ENCODE measurements around the gene TF.

Gene TF

DNA sequence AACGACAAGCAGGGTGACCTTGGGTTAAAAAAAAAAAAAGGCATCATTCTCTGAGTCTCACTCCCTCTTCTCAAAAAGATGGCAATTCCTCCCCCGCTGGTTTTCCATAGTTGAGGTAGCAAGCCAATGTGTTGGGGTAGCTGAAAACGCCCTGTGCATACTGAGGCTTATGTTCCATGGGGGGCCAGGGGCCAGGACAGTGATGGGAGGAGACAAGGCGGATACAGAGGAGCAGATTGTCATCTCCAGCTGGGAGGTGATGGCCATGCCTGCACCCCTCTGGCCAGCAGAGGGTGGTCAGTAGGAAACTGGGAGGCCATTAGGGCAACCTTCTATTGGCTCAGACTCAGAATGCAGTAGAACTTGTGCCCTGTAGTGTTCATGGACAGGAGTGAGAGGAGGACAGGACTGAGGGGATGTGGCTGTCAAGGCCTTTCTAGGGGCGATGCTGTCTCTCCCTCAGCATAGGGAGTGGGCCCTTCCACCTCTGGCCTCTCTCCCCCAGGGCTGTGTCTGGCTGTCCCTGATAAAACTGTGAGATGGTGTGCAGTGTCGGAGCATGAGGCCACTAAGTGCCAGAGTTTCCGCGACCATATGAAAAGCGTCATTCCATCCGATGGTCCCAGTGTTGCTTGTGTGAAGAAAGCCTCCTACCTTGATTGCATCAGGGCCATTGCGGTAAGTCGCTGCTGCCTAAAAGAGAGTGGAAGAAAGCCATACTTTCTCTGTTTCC lies 1.9 kb downstream of the TF start:
- DNase-seq: no peak

- DNase-seq: no peak
Observed at GRCh38 chr3:133749427-133750258, 3.5 kb downstream of the TF start.

DNA sequence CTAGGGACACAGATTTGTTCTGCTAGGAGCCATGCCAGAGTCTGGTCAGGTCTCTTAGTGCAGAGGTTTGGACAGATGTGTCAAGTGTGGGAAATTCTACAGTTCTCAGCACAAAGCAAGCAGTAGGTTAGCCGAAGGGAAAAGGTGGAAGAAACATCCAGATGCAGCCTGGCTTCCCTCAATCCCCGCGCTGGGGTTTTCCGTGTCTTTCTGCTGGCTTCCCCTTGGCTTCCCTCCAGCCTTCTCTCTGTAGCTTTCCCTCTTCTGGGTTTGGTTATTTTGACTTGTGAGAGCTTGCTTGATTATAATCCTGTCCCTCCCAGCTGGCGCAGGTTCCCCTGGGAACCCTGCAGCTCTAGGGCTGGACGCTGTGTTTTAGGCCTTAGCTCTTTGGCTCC lies 4.1 kb downstream of the TF start:
- DNase-seq: no peak

DNA sequence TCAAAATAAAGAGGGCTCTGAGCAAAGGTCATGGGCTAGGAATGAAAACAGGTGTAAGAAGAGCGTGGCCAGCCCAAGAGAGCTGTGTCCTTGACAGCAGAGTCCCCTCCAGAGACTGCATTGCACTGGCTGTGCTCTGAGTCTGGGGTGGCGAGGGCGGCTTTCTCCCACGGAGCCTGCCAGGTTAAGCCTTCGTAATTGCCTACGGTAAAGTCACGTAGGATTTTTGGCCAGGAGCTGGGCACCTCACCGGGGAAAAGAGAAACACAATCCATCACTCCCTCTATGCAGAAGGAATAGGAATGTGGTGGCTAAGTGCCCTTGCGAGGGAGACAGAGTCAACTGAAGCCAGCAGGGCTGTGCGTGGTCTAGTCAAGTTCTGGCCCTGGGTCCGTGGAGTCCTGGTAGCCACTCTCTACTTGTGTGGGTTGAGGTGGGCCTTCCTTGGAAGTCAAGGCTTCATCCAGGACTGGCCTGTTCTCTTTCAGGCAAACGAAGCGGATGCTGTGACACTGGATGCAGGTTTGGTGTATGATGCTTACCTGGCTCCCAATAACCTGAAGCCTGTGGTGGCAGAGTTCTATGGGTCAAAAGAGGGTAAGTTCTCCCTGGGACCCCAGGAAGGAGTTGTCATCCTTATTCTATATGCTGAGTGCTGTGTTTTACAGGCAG lies 7.0 kb downstream of the TF start:
- DNase-seq: no peak

- no peak for DNase-seq
Observed at GRCh38 chr3:133753779-133754164, 7.6 kb downstream of the TF start.

- DNase-seq: no peak
Observed at GRCh38 chr3:133754455-133754854, 8.3 kb downstream of the TF start.

- no peak for DNase-seq
Observed at GRCh38 chr3:133754973-133755828, 9.0 kb downstream of the TF start.

GRCh38 chr3:133756716-133757694 lies 10.8 kb downstream of the TF start:
- DNase-seq: no peak

DNA sequence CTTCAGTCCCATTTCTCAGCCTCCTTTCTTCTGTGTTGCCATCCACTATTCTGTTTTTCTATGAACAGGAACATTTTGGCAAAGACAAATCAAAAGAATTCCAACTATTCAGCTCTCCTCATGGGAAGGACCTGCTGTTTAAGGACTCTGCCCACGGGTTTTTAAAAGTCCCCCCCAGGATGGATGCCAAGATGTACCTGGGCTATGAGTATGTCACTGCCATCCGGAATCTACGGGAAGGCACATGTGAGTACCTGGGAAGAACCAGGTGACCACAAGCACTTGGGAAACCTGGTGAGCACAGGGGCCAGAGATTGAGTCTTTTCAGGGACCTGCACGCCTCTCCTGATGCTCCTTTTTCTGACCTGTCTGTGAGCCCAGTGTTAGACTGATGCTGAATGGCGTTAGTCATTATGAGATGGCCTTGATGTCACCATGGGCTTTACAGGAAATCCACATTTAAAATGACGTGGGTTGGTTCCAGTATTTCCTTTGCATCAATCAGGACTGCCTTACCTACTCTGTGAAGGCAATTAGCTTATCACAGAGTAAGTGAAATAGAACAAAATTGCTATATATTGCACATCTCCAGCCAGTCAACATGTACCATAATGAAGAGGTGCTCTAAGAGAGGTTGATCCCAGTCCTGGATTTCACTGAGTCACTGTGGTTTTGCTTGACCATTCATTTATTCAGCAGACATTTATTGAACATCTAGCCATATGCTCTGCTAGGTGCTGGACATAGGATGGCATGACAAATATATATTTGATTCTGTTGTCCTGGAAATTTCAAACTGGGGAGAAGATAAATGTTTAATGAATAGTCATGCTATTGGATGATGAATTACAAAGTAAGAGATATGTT lies 11.7 kb downstream of the TF start:
- DNase-seq: no peak

- DNase-seq: no peak
Observed at GRCh38 chr3:133758568-133758928, 12.4 kb downstream of the TF start.

- DNase-seq: no peak
Observed at GRCh38 chr3:133758964-133759739, 13.0 kb downstream of the TF start.

GRCh38 chr3:133759740-133760305 lies 13.6 kb downstream of the TF start:
- no peak for DNase-seq

DNA sequence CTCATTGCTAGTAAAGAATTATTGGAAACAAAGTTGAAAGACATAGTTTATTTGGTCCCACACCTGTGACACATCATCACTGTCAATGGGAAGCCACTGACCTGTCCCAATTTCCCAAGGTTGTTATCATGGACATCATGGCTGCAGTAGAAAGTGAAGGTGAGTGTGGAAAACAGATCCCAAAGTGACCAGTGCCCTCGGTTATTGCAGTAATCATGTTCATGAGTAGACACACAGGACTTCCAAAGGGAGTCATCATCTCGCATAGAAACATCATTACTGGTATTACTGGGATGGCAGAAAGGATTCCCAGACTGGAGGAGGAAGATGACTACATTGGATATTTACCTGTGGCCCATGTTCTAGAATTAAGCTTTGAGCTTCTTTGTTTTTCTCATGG lies 14.7 kb downstream of the TF start:
- no peak for DNase-seq

DNA sequence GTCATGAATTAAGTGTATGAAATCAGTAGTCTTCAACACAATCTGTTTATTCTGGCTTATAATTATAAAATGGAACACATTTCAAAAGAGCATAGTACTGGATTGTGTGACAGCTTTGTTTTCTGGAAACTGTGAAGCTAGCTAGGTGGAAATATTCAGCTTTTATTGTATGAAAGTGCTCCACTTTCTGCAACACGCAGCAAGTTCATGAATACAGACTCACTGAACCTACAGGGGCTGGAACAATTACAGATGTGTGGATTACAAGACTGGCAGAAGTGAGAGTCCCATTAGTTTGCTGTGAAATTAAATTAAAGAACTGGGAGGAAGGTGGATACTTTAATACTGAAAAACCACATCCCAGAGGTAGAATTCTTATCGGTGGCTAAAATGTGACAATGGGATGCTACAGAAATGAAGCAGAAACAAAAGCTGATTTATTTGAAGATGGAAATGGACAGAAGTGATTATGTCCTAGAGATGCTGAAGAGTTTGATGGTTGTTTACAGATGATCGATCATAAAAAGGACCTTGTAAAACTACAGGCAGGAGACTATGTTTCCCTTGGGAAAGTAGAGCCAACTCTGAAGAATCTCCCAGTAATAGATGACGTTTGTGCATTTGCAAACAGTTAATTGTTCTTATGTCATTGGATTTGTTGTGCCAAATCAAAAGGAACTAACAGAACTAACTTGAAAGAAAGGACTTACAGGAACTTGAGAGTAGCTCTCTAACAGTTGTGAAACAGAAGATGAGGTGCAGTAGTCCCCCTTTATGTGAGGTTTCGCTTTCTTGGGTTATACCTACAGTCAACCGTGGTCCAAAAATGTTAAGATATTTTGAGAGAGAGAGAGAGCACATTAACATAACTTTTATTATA lies 15.7 kb downstream of the TF start:
- DNase-seq: no peak

- no peak for DNase-seq
Observed at GRCh38 chr3:133762539-133762938, 16.3 kb downstream of the TF start.

DNA sequence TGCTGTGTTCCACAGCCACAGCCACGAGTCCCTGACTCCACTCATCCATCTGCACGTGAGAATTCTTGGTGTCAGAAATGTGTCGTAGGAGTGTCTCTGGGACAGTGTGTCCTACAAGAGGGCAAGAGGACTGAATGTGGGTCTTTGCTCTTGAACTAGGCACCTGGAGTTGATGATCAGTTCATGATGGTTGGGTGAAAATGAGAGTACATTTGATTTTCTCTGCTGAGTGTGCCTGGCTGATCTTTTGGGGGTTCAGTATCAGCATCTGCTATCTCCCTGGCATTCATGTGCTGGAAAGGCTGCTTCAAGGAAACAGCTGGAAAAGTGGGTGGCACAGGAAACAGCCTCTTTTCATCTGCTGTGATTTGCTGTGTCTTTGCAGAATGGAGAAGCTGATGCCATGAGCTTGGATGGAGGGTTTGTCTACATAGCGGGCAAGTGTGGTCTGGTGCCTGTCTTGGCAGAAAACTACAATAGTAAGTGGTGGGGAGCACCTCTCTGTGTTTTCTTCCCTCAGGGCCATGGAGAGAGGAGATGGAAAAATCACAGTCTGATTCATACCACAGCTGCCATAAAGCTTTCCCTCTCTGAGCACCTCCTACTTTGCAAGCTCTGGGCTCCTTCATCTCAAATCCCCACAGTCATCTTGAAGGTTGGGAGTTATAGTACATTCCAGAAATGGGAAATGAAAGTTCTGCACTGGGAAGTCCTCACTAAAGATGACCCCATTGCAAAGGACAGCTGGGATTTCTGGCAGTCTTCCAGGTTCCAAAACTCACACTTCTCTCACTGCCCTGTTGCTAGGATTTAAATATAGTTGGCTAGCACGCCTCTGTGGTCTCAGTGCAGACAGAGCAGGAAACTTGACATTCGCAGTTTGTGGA lies 17.8 kb downstream of the TF start:
- no peak for DNase-seq

DNA sequence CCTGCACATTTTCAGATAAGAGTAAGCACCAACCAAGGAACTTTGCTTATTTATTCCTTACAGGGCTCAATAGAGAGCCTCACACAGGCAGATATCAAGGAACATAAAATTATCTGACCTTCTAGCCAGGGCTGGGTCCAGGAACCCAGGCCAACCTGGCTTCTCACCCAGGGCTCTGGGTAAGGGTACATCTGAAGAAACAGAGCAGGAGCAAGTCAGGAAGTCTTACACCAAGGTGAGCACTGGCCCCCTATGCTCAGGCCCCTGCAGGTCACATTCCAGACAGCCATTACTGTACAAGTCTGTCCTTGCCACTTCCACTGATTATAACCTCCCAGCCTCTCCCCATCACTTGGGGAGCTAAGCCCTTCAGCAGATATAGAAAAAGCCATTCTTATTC lies 19.1 kb downstream of the TF start:
- DNase-seq: no peak

All from cerebellar nuclear complex (tissue), 1 donor.